Kidney epithelial cell (primary cell): ENCODE measurements around the gene UBE2G2. TPM values are rescaled to one million over a fixed set of nuclear protein-coding genes. Genes with fewer than 3 reads are reported as not detected.

Source experiments
- DNase-seq: peaks from one replicate; pipeline ENCODE4 v3.0.0-alpha.2; 2010; ENCODE audit warnings: low read depth
- H3K27me3 ChIP-seq: 2 replicates; pipeline ENCODE4 v1.6.0; 2011; ENCODE audit warnings: low read length; ENCODE audit not compliant: control insufficient read depth, insufficient read depth
- H3K36me3 ChIP-seq: 2 replicates; pipeline ENCODE4 v1.5.1; 2011; ENCODE audit warnings: low read length; ENCODE audit not compliant: control insufficient read depth, insufficient read depth
- H3K4me3 ChIP-seq: 2 replicates; pipeline ENCODE4 v1.5.1; 2011; ENCODE audit warnings: low read depth, mild to moderate bottlenecking, control low read depth, low read length
- CTCF ChIP-seq: IDR thresholded peaks from 2 replicates; pipeline ENCODE4 v1.5.1; 2011; ENCODE audit warnings: mild to moderate bottlenecking, moderate library complexity, low read length, control low read depth, inconsistent platforms; ENCODE audit not compliant: insufficient read depth, poor library complexity, severe bottlenecking
- total RNA-seq: library from RNA; depleted of rRNA; stranded (reverse); fragments of >200 nt; gene quantifications from 2 replicates; pipeline ENCODE4 v1.2.3, GENCODE V29; 2015

The UBE2G2 gene
- total RNA-seq, 1 donor from 2014 or later, result 40.6 TPM

- H3K4me3 ChIP-seq, result no peak overlapping the region
- H3K27me3 ChIP-seq, result peaks cover 3% of the 10 kb centered on the region
- TF ChIP-seq CTCF, result no peak
- no peak for DNase-seq
- no peaks in the 10 kb centered on the region for H3K36me3 ChIP-seq
These were observed 43.9 kb downstream of the UBE2G2 start for GRCh38 chr21:44757731-44758130.

GRCh38 chr21:44756423-44757185, 45.0 kb downstream of the UBE2G2 start:
- H3K36me3 ChIP-seq, result no peaks in the 10 kb centered on the region
- no peak overlapping the region for H3K4me3 ChIP-seq
- H3K27me3 ChIP-seq, result no peaks in the 10 kb centered on the region
- TF ChIP-seq CTCF, result no peak
- no peak for DNase-seq

GRCh38 chr21:44755227-44755626, 46.4 kb downstream of the UBE2G2 start:
- Histone ChIP-seq H3K27me3 (peaks cover 5% of the 10 kb centered on the region), H3K4me3 (no peak overlapping the region), H3K36me3 (no peaks in the 10 kb centered on the region)
- no peak for TF ChIP-seq CTCF
- DNase-seq, result no peak

DNA sequence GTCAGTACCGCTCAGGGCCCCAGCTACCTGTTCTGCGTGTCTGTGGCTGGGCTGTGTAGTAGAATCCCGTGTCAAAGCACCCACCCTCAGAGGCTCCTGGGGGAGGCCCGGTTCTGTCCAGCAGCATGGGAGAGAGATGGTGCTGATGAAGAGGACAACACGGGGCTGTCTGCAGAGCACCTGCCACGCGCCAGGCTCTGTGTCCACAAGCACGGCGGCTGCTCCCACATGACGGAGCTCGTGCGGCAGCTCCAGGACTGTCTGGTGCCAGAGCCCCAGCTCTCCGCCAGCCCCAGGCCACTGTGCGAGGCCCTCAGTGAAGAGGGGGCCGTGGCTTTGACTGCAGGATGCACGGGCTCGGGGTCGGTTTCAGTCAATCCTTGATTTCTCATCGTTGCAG, 48.3 kb downstream of the UBE2G2 start:
- H3K27me3 ChIP-seq, result peaks cover 15% of the 10 kb centered on the region
- H3K4me3 ChIP-seq, result no peak overlapping the region
- no peaks in the 10 kb centered on the region for H3K36me3 ChIP-seq
- no peak for TF ChIP-seq CTCF
- no peak for DNase-seq

- peak; percentile 31 for DNase-seq
- no peak for TF ChIP-seq CTCF
- no peaks in the 10 kb centered on the region for H3K36me3 ChIP-seq
- H3K27me3 ChIP-seq, result peaks cover 17% of the 10 kb centered on the region
- H3K4me3 ChIP-seq, result no peak overlapping the region
These were observed 48.9 kb downstream of the UBE2G2 start for GRCh38 chr21:44752671-44753235.
